Kidney (tissue), 14 donors: ENCODE measurements around the gene C11orf21. TPM values are rescaled to one million over a fixed set of nuclear protein-coding genes. Genes with fewer than 3 reads are reported as not detected.

Source experiments
- DNase-seq, 5 donors: peaks; one replicate each; pipeline ENCODE4 v3.0.0-alpha.2; 2013 to 2020
- FAIRE-seq: peaks from 2 replicates; lab custom pipeline; 2012; peaks lifted over from hg19 to GRCh38; lab: Jason Lieb, UNC
- H3K27ac ChIP-seq, 2 donors: one replicate each; pipeline ENCODE4 v1.7.0; 2013; ENCODE audit warnings: low read depth in 2 of 2, low read length in 2 of 2, inconsistent platforms in 1 of 2
- H3K27me3 ChIP-seq: one replicate; pipeline ENCODE4 v1.7.1; 2013; ENCODE audit warnings: low read length, inconsistent platforms; ENCODE audit not compliant: control insufficient read depth, insufficient read depth
- H3K36me3 ChIP-seq, 3 donors: one replicate each; pipeline versions ENCODE4 v1.7.0 to v1.7.1; 2013; ENCODE audit warnings: low read length in 3 of 3, control low read depth in 1 of 3, inconsistent platforms in 1 of 3; ENCODE audit not compliant: insufficient read depth in 3 of 3, control insufficient read depth in 2 of 3
- H3K4me1 ChIP-seq, 3 donors: one replicate each; pipeline versions ENCODE4 v1.7.0 to v1.7.1; 2013; ENCODE audit warnings: low read length in 3 of 3, inconsistent platforms in 1 of 3, low read depth in 1 of 3; ENCODE audit not compliant: control insufficient read depth in 2 of 3, insufficient read depth in 2 of 3
- H3K4me3 ChIP-seq, 3 donors: one replicate each; pipeline versions ENCODE4 v1.7.0 to v1.8.1; 2013; ENCODE audit warnings: low read length in 3 of 3, control low read depth in 1 of 3, inconsistent platforms in 1 of 3
- H3K9ac ChIP-seq, 3 donors: one replicate each; pipeline versions ENCODE4 v1.7.0 to v1.7.1; 2013; ENCODE audit warnings: low read length in 3 of 3, control low read depth in 1 of 3, inconsistent platforms in 1 of 3
- H3K9me3 ChIP-seq, 3 donors: one replicate each; pipeline versions ENCODE4 v1.7.0 to v1.7.1; 2013; ENCODE audit warnings: low read length in 3 of 3, control low read depth in 1 of 3, inconsistent platforms in 1 of 3; ENCODE audit not compliant: control insufficient read depth in 2 of 3, insufficient read depth in 1 of 3
- intact Hi-C: fragments of 100-400 bp; cut with DNase I; formaldehyde crosslinking; loops from one replicate; pipeline ENCODE4 v1.11.1; 2022
- polyA plus RNA-seq: library from polyadenylated mRNA; stranded (reverse); fragments of 350-450 nt; fragmentation: Illumina TruSeq; extraction: RNeasy Lipid Tissue Mini Kit (QIAGEN cat#74804); gene quantifications from one replicate; pipeline ENCODE4 v1.2.3, GENCODE V29; 2014; ENCODE audit warnings: low read depth, low replicate concordance; ENCODE audit not compliant: insufficient read depth
- total RNA-seq: library from RNA; stranded (reverse); fragmentation: NEBNext Ultra II Directional; extraction: Animal tissue kit (Norgen Biotek cat#: 25700); gene quantifications from one replicate; pipeline ENCODE4 v1.2.1, GENCODE V29; 2021
- TF ChIP-seq, protein P1 (sequence below): IDR thresholded peaks from 3 replicates; pipeline ENCODE4 v1.5.1; 2012; ENCODE audit warnings: mild to moderate bottlenecking, moderate library complexity, borderline replicate concordance; ENCODE audit not compliant: insufficient read depth; ENCODE audit errors: extremely low read depth
- donor health status: control.
- donor health status: control.
- donor health status: control.
- donor health status: control.
- donor health status: control.
- donor health status: DM: yes; HTN: yes; CAD: no.
- donor health status: Normal renal cell carcinoma (clear cell type).

The C11orf21 gene
- total and polyA plus RNA-seq, 2 donors from 2014 or later = 0.17 to 4.9 TPM

DNA sequence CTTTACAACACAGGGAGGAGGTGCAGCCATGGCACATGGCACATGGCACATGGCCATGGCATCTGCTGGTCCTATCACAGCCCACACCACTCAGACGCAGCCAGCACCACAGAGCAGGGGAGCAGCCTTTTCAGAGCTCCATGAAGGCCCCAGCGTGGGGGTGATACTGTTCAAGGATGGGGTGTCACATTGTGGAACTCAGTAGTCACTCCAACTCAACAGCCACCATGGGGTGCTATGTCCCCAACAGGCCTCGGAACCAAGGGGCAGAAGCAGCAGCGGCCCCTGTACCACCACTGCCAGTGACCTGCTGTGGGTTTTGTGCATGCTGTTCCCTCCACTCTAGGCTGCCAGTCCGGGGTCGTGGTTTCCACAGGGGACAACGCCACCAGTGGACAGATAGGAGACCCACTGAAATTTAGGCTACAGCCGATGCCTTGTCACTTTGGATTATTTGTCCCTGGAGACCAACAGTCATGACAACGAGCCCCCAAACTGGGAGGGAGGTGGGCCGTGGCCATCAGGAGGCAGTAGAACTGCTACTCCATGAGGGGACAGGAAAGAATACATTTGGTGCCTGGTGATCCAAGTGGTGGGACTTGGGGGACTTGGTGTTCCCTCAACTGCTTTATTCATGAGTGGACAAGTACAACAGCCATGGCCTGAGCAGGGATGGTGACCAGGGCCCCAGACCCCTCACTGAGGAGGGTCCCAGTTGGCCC, 45.0 kb upstream of the C11orf21 start:
- FAIRE-seq (no peak), DNase-seq (no peak)
- no peaks in the 10 kb centered on the region for H3K36me3 ChIP-seq
- H3K9me3 ChIP-seq = peaks cover 0 to 8% (median 0%) of the 10 kb centered on the region in 3 donors
- no peak overlapping the region for H3K27ac ChIP-seq
- TF ChIP-seq, protein P1, sequence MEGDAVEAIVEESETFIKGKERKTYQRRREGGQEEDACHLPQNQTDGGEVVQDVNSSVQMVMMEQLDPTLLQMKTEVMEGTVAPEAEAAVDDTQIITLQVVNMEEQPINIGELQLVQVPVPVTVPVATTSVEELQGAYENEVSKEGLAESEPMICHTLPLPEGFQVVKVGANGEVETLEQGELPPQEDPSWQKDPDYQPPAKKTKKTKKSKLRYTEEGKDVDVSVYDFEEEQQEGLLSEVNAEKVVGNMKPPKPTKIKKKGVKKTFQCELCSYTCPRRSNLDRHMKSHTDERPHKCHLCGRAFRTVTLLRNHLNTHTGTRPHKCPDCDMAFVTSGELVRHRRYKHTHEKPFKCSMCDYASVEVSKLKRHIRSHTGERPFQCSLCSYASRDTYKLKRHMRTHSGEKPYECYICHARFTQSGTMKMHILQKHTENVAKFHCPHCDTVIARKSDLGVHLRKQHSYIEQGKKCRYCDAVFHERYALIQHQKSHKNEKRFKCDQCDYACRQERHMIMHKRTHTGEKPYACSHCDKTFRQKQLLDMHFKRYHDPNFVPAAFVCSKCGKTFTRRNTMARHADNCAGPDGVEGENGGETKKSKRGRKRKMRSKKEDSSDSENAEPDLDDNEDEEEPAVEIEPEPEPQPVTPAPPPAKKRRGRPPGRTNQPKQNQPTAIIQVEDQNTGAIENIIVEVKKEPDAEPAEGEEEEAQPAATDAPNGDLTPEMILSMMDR = no peak
- H3K4me3 ChIP-seq = no peak overlapping the region
- H3K9ac ChIP-seq = no peak overlapping the region
- H3K4me1 ChIP-seq = no peaks in the 10 kb centered on the region
- intact Hi-C loops = no loop called here
- H3K27me3 ChIP-seq = no peaks in the 10 kb centered on the region

DNA sequence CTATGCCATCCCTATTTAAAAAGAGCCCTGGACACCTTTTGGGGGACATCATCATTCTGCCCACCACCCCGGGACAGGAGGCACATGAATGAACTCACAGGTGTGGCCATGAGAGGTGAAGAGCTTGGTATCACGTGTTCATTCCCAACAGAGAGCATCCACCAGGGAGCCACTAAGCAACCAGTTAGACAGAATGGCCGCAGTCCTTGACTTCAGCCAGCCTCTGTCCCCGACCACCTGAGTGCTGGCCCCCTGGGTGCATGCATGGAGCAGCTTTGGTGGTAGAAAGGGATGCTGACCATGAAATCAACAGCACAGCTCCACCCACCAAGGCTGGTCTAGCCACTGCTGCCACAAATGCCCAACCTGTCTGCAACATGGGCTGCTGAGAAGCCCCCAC, 44.3 kb upstream of the C11orf21 start:
- Histone ChIP-seq H3K27me3 (no peaks in the 10 kb centered on the region), H3K4me1 (no peaks in the 10 kb centered on the region), H3K9me3 (peaks cover 0 to 8% (median 0%) of the 10 kb centered on the region in 3 donors), H3K36me3 (no peaks in the 10 kb centered on the region), H3K4me3 (no peak overlapping the region), H3K9ac (no peak overlapping the region), H3K27ac (no peak overlapping the region)
- TF ChIP-seq, protein P1 = no peak
- FAIRE-seq = no peak
- intact Hi-C loops = no loop called here
- DNase-seq = no peak

DNA sequence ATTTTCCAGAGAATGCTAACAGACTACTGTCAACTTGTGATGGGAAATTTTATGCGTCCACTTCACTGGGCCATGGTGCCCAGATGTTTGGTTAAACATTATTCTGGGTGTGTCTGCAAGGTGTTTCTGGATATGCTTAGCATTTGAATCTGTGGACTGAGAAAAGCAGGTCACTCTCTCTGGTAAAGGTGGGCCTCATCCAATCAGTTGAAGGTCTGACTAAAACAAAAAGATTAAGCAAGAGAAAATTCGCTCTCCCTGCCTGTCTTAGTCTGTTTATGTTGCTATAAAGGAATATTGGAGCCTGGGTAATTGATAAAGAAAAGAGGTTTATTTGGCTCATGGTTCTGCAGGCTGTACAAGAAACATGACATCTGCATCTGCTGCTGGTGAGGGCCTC, 43.3 kb upstream of the C11orf21 start:
- Histone ChIP-seq H3K4me3 (no peak overlapping the region), H3K27ac (no peak overlapping the region), H3K4me1 (no peaks in the 10 kb centered on the region), H3K9ac (no peak overlapping the region), H3K27me3 (no peaks in the 10 kb centered on the region), H3K9me3 (peaks cover 0 to 8% (median 0%) of the 10 kb centered on the region in 3 donors), H3K36me3 (no peaks in the 10 kb centered on the region)
- intact Hi-C loops = no loop called here
- TF ChIP-seq, protein P1 = no peak
- no peak for FAIRE-seq
- no peak for DNase-seq

DNA sequence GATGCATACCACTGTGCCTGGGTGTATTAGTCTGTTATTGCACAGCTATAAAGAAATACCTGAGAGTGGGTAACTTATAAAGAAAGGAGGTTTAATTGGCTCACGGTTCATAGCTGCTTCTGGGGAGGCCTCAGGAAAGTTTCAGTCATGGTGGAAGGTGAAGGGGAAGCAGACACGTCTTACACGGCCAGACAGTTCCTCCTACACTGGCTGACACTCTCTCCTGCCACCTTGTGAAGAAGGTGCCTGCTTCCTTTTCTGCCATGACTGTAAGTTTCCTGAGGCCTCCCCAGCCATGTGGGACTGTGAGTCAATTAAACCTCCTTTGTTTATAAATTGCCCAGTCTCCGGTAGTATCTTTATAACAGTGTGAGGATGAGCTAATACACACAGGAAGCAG, 41.8 kb upstream of the C11orf21 start:
- Histone ChIP-seq H3K4me3 (no peak overlapping the region), H3K36me3 (no peaks in the 10 kb centered on the region), H3K27me3 (no peaks in the 10 kb centered on the region), H3K9me3 (no peaks in the 10 kb centered on the region), H3K27ac (no peak overlapping the region), H3K4me1 (no peaks in the 10 kb centered on the region), H3K9ac (no peak overlapping the region)
- FAIRE-seq = no peak
- intact Hi-C loops = no loop called here
- TF ChIP-seq, protein P1 = no peak
- DNase-seq = no peak
